ENCODE data around the gene EDA.

- TF ChIP-seq CTCF (IDR thresholded peaks at IDR 0.05 in 2 of 3, conservative IDR thresholded peaks at IDR 0.05 in 1 of 3; ENCODE audit: borderline replicate concordance in 1 of 3, insufficient read depth in 1 of 3, low read depth in 2 of 3, low read length in 2 of 3), result no peak
- no peak for TF ChIP-seq ELF1 (IDR thresholded peaks at IDR 0.05; ENCODE audit: borderline replicate concordance, low read depth)
These were observed 463.4 kb downstream of the EDA start for GRCh38 chrX:70079297-70079696.
